H1 (cell line): ENCODE results near the gene FOXD2. TPM values are rescaled to one million over a fixed set of nuclear protein-coding genes. Genes with fewer than 3 reads are reported as not detected.

Experiments
- CTCF ChIA-PET: fragments of 300-600 bp; sonication (Branson Sonifier 250); formaldehyde crosslinking; loops from one replicate; lab custom pipeline; 2021; ENCODE audit not compliant: partially characterized antibody; lab: Charles Lee
- POLR2A ChIA-PET: fragments of 300-600 bp; sonication (Branson Sonifier 250); formaldehyde crosslinking; loops from one replicate; lab custom pipeline; 2021; ENCODE audit warnings: inconsistent platforms; ENCODE audit not compliant: partially characterized antibody; lab: Charles Lee
- DNase-seq, 2 experiments: peaks; one replicate each; pipeline versions ENCODE4 v3.0.0 to v3.0.0-alpha.2; 2010 to 2022; ENCODE audit warnings: low spot score in 2 of 2, low read depth in 1 of 2, mixed read lengths in 1 of 2
- FAIRE-seq: peaks from 2 replicates; lab custom pipeline; 2011; peaks lifted over from hg19 to GRCh38; lab: Jason Lieb, UNC
- H2AFZ ChIP-seq: 2 replicates; pipeline ENCODE4 v1.8.1; 2012; ENCODE audit warnings: low read length, inconsistent platforms
- H2AK5ac ChIP-seq: 2 replicates; pipeline ENCODE4 v1.6.1; 2013; ENCODE audit warnings: low read depth, low read length
- H2BK120ac ChIP-seq: replicated peaks from 2 replicates; pipeline ENCODE3; 2013; ENCODE audit warnings: low read depth, low read length, inconsistent platforms
- H2BK12ac ChIP-seq: 2 replicates; pipeline ENCODE4 v1.6.1; 2013; ENCODE audit warnings: low read depth, low read length
- H2BK15ac ChIP-seq: 2 replicates; pipeline ENCODE4 v1.6.1; 2013; ENCODE audit warnings: low read length
- H2BK20ac ChIP-seq: 2 replicates; pipeline ENCODE4 v1.6.1; 2013; ENCODE audit warnings: low read length
- H2BK5ac ChIP-seq: 2 replicates; pipeline ENCODE4 v1.6.1; 2013; ENCODE audit warnings: low read depth, low read length
- H3K14ac ChIP-seq: 2 replicates; pipeline ENCODE4 v1.6.1; 2013; ENCODE audit warnings: inconsistent platforms; ENCODE audit not compliant: insufficient read length
- H3K18ac ChIP-seq: 2 replicates; pipeline ENCODE4 v1.6.1; 2013; ENCODE audit warnings: low read length; ENCODE audit errors: extremely low read depth
- H3K23ac ChIP-seq: 2 replicates; pipeline ENCODE4 v1.6.1; 2013; ENCODE audit warnings: inconsistent platforms; ENCODE audit not compliant: insufficient read length
- H3K23me2 ChIP-seq: 2 replicates; pipeline ENCODE4 v1.6.1; 2013; ENCODE audit warnings: low read depth, low read length
- H3K27ac ChIP-seq: 2 replicates; pipeline ENCODE4 v1.6.1; 2011; ENCODE audit warnings: low read depth, low read length, inconsistent platforms
- H3K27me3 ChIP-seq, 4 experiments: replicated peaks in 1 of 4; 1 replicate in 1 of 4; 2 replicates in 3 of 4; pipeline versions ENCODE4 v1.6.1 to v1.8.1; 2011 to 2013; ENCODE audit warnings: low read length in 3 of 4, mild to moderate bottlenecking in 3 of 4, inconsistent platforms in 2 of 4, mixed read lengths in 2 of 4, moderate library complexity in 1 of 4; ENCODE audit not compliant: control insufficient read depth in 3 of 4, insufficient read depth in 3 of 4; ENCODE audit errors: extremely low read depth in 1 of 4
- H3K36me3 ChIP-seq, 4 experiments: 2 replicates each; pipeline versions ENCODE4 v1.6.1 to v1.8.1; 2011 to 2013; ENCODE audit warnings: mild to moderate bottlenecking in 4 of 4, low read length in 3 of 4, moderate library complexity in 2 of 4, control low read depth in 1 of 4, inconsistent platforms in 1 of 4; ENCODE audit not compliant: insufficient read depth in 4 of 4, control insufficient read depth in 2 of 4
- H3K4ac ChIP-seq: replicated peaks from 2 replicates; pipeline ENCODE3; 2013; ENCODE audit warnings: low read length, low read depth, mixed read lengths, inconsistent platforms; ENCODE audit not compliant: insufficient read length
- H3K4me1 ChIP-seq, 4 experiments: replicated peaks in 1 of 4; 1 replicate in 1 of 4; 2 replicates in 3 of 4; pipeline versions ENCODE4 v1.6.1 to v1.8.1; 2011 to 2013; ENCODE audit warnings: low read length in 3 of 4, inconsistent platforms in 2 of 4, mixed read lengths in 1 of 4; ENCODE audit not compliant: insufficient read depth in 4 of 4, control insufficient read depth in 3 of 4
- H3K4me2 ChIP-seq, 2 experiments: 2 replicates each; pipeline versions ENCODE4 v1.6.1 to v1.8.1; 2011 to 2013; ENCODE audit warnings: low read depth in 2 of 2, low read length in 2 of 2, control low read depth in 1 of 2, inconsistent platforms in 1 of 2, mild to moderate bottlenecking in 1 of 2; ENCODE audit not compliant: insufficient read depth in 1 of 2
- H3K4me3 ChIP-seq, 4 experiments: fragments of 200-600, 300-600 bp in 1 of 4; sonication (generic), shearing (Covaris generic), sonication (Bioruptor Twin) in 1 of 4; 2 replicates each; pipeline versions ENCODE4 v1.5.1 to v1.8.1; 2011 to 2016; ENCODE audit warnings: low read length in 4 of 4, low read depth in 3 of 4, control low read depth in 2 of 4, inconsistent platforms in 2 of 4, mild to moderate bottlenecking in 2 of 4, mixed read lengths in 1 of 4, moderate library complexity in 1 of 4; ENCODE audit not compliant: insufficient read depth in 2 of 4; ENCODE audit errors: extremely low read depth in 1 of 4
- H3K56ac ChIP-seq: replicated peaks from 2 replicates; pipeline ENCODE3; 2013; ENCODE audit warnings: low read depth, mild to moderate bottlenecking, mixed read lengths, low read length, inconsistent platforms; ENCODE audit not compliant: insufficient read length
- H3K79me1 ChIP-seq: 2 replicates; pipeline ENCODE4 v1.6.1; 2013; ENCODE audit warnings: low read depth, low read length, control low read depth
- H3K79me2 ChIP-seq, 2 experiments: 2 replicates each; pipeline versions ENCODE4 v1.6.1 to v1.8.1; 2012 to 2013; ENCODE audit warnings: low read length in 2 of 2, mild to moderate bottlenecking in 2 of 2, inconsistent platforms in 1 of 2; ENCODE audit not compliant: insufficient read depth in 2 of 2, control insufficient read depth in 1 of 2
- H3K9ac ChIP-seq, 4 experiments: replicated peaks in 1 of 4; 1 replicate in 1 of 4; 2 replicates in 3 of 4; pipeline versions ENCODE4 v1.6.1 to v1.8.1; 2011 to 2013; ENCODE audit warnings: low read depth in 3 of 4, low read length in 3 of 4, control low read depth in 2 of 4, mild to moderate bottlenecking in 2 of 4, moderate library complexity in 2 of 4, inconsistent platforms in 1 of 4; ENCODE audit errors: extremely low read depth in 1 of 4
- H3K9me3 ChIP-seq, 2 experiments: 2 replicates each; pipeline versions ENCODE4 v1.6.1 to v1.8.1; 2012 to 2013; ENCODE audit warnings: mild to moderate bottlenecking in 2 of 2, moderate library complexity in 2 of 2, control low read depth in 1 of 2, inconsistent platforms in 1 of 2, low read depth in 1 of 2, low read length in 1 of 2, mixed read lengths in 1 of 2; ENCODE audit not compliant: insufficient read depth in 2 of 2
- H4K20me1 ChIP-seq, 2 experiments: replicated peaks in 1 of 2; 2 replicates each; pipeline versions ENCODE3 to v1.8.1; 2011 to 2013; ENCODE audit warnings: inconsistent platforms in 2 of 2, low read length in 2 of 2, mild to moderate bottlenecking in 1 of 2; ENCODE audit not compliant: insufficient read depth in 2 of 2, control insufficient read depth in 1 of 2
- H4K5ac ChIP-seq: 2 replicates; pipeline ENCODE4 v1.6.1; 2013; ENCODE audit warnings: low read length, low read depth, mixed read lengths, inconsistent platforms; ENCODE audit not compliant: insufficient read length
- H4K8ac ChIP-seq: 2 replicates; pipeline ENCODE4 v1.8.0; 2013; ENCODE audit warnings: mild to moderate bottlenecking, moderate library complexity, low read length, inconsistent platforms; ENCODE audit not compliant: insufficient read depth; ENCODE audit errors: extremely low read depth
- H4K91ac ChIP-seq: replicated peaks from 2 replicates; pipeline ENCODE3; 2013; ENCODE audit warnings: low read length, mixed read lengths, inconsistent platforms; ENCODE audit not compliant: insufficient read length
- CBX5 ChIP-seq: fragments of 300-800, 300-1000 bp; sonication (generic); IDR thresholded peaks from 2 replicates; pipeline ENCODE4 v1.7.1; 2016; ENCODE audit warnings: antibody characterized with exemption, low read length, low read depth
- EZH2 ChIP-seq: fragments of 200-600 bp; sonication (generic); IDR thresholded peaks from 2 replicates; pipeline ENCODE4 v1.7.1; 2012; ENCODE audit warnings: low read depth, mild to moderate bottlenecking, moderate library complexity, low read length, inconsistent platforms; ENCODE audit not compliant: severe bottlenecking
- NANOG ChIP-seq: IDR thresholded peaks from 2 replicates; pipeline ENCODE4 v1.6.1; 2011; ENCODE audit warnings: low read length, low read depth, mild to moderate bottlenecking, inconsistent platforms; ENCODE audit not compliant: insufficient read depth, poor library complexity, severe bottlenecking
- RNF2 ChIP-seq: fragments of 200-900, 300-1000 bp; sonication (generic); IDR thresholded peaks from 2 replicates; pipeline ENCODE4 v1.7.1; 2016; ENCODE audit warnings: borderline replicate concordance, low read depth, mild to moderate bottlenecking, antibody characterized with exemption, low read length; ENCODE audit not compliant: poor library complexity, severe bottlenecking; ENCODE audit errors: missing control alignments
- SIX5 ChIP-seq: IDR thresholded peaks from 2 replicates; pipeline ENCODE4 v1.6.1; 2011; ENCODE audit warnings: mild to moderate bottlenecking, low read depth, low read length
- SP1 ChIP-seq: IDR thresholded peaks from 2 replicates; pipeline ENCODE4 v1.6.1; 2011; ENCODE audit warnings: low read depth, low read length
- TCF12 ChIP-seq: IDR thresholded peaks from 2 replicates; pipeline ENCODE4 v1.6.1; 2011; ENCODE audit warnings: low read depth, mild to moderate bottlenecking, low read length
- WGBS, 2 experiments: shearing (Covaris generic) in 1 of 2; methylation state at CpG; one replicate each; pipeline versions ENCODE4 v1.1.6 to v1.1.7; 2013 to 2015; ENCODE audit warnings: low lambda C conversion rate in 2 of 2, mixed read lengths in 2 of 2, inconsistent platforms in 1 of 2, low coverage in 1 of 2, missing lambda C conversion rate in 1 of 2; ENCODE audit not compliant: insufficient replicate concordance in 2 of 2, insufficient coverage in 1 of 2, insufficient read length in 1 of 2; ENCODE audit errors: extremely low coverage in 1 of 2, missing lambda C conversion rate in 1 of 2; 5-methylcytosine and 5-hydroxymethylcytosine counted together
- polyA plus RNA-seq, 7 experiments: library from polyadenylated mRNA; depleted of rRNA in 3 of 7; stranded (reverse) in 5 of 7; unstranded in 2 of 7; fragments of >200 nt in 5 of 7; fragments of 200-250 nt in 2 of 7; gene quantifications; 1 replicate in 5 of 7; 2 replicates in 1 of 7; 4 replicates in 1 of 7; pipeline versions ENCODE4 v1.2.1 to v1.2.3, GENCODE V29; 2011 to 2013; ENCODE audit warnings: missing spikeins in 2 of 7, mixed read lengths in 2 of 7
- total RNA-seq: library from RNA; stranded (reverse); fragmentation: NEBNext Ultra II Directional; extraction: Animal tissue kit (Norgen Biotek cat#: 25700); gene quantifications from 2 replicates; pipeline ENCODE4 v1.2.1, GENCODE V29; 2021

Gene FOXD2
- total and polyA plus RNA-seq, 2 of the 8 experiments (the other 6 are each of a cell fraction or from before 2014, with no cell fraction given), result not detected

DNA sequence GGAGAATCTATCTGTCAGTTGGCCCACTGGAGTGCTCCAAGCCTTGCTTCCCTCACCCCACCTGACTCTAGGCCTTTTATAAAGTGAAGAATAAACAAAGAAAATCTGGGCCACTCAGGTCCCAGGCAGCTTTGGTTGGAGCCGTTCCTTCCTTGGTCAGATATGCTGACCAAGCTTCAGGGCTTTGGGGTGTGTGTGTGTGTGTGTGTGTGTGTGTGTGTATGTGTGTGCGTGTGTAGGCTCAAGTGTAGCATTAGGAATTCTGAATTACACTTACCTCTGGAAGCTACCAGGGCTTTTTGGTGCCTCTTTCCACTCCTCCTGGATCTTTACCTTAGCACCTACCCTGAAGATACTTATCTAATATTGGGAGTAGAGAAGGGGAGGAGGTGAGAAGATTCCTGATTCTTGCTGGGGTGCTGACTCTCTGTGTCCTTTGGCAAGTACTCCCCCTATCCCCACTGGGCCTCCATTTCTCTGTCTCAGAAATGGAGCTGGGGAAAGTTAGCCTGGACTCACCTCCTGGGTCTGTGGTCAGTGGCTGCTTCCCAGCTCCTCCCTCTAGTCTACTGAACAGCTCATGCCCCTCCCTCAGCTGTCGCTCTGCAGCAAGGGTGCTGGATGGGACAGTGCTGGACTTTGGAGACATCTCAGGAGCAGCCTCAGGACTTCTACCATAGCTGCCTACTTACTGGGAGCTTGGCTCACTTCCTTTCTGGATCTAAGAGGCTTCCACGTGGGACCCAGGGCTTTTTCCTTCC lies 10.8 kb downstream of the FOXD2 start:
- no peak overlapping the region for H4K8ac ChIP-seq
- H3K23ac ChIP-seq, result no peak overlapping the region
- H2AFZ ChIP-seq, result no peak overlapping the region
- H3K23me2 ChIP-seq, result peaks cover 6% of the 10 kb centered on the region; the same call in 1 of the 2 replicates
- ChIA-PET CTCF (interaction anchor here (0.5 to 4.8 kb wide), 50 partner anchors 7 to 312 kb away, joined by 3 to 49 read pairs (median 6); partner anchors contain the start of gene FOXD2), POLR2A (interaction anchor here (0.5 to 1.6 kb wide), 3 partner anchors 8 to 219 kb away, joined by 3 to 4 read pairs (median 4); no protein-coding TSS in a partner anchor)
- no peak overlapping the region for H2BK15ac ChIP-seq
- no peaks in the 10 kb centered on the region for H3K36me3 ChIP-seq
- 0 out of 2 replicates have a peak overlapping the region, but pooled peaks have one; percentile 22 for H2BK20ac ChIP-seq
- H3K14ac ChIP-seq, result no peak overlapping the region
- H3K9me3 ChIP-seq, result 0 out of 4 replicates have a peak, but pooled peaks cover 0 to 5% of the 10 kb centered on the region in 2 experiments
- H2BK120ac ChIP-seq, result no peak overlapping the region
- H3K79me2 ChIP-seq, result no peaks in the 10 kb centered on the region
- no peak overlapping the region for H3K4ac ChIP-seq
- H3K18ac ChIP-seq, result no peak overlapping the region
- H3K4me2 ChIP-seq, result no peak overlapping the region; a peak in 1 of 4 replicates
- no peak for DNase-seq
- no peak overlapping the region for H3K56ac ChIP-seq
- TF ChIP-seq EZH2 (peak; percentile 40), SP1 (no peak), SIX5 (no peak), NANOG (no peak), TCF12 (no peak), RNF2 (no peak), CBX5 (no peak)
- H3K27ac ChIP-seq, result no peak overlapping the region
- H3K79me1 ChIP-seq, result no peaks in the 10 kb centered on the region
- H2AK5ac ChIP-seq, result no peak overlapping the region
- H3K4me1 ChIP-seq, result peaks cover 4 to 34% (median 24%) of the 10 kb centered on the region in 4 experiments
- H3K4me3 ChIP-seq, result no peak overlapping the region
- no peak overlapping the region for H2BK5ac ChIP-seq
- H3K27me3 ChIP-seq, result peaks cover 79 to 87% (median 85%) of the 10 kb centered on the region in 4 experiments
- H4K5ac ChIP-seq, result no peak overlapping the region
- H4K20me1 ChIP-seq, result peaks cover 6 to 21% of the 10 kb centered on the region in 2 experiments
- no peak for FAIRE-seq
- no peak overlapping the region for H3K9ac ChIP-seq
- WGBS, 2 experiments, result 52% methylated on average over 4 of the region's 4 CpGs; no CpG with 5 or more reads in 1 of the 2 experiments
- H4K91ac ChIP-seq, result no peak overlapping the region
- no peak overlapping the region for H2BK12ac ChIP-seq
